ENCODE measurements around the gene PAK5. TPM values are rescaled to one million over a fixed set of nuclear protein-coding genes. Genes with fewer than 3 reads are reported as not detected.

The PAK5 gene
- total RNA-seq, 1 experiment from 2014 or later = not detected

GRCh38 chr20:9741996-9742395 lies 96.9 kb downstream of the PAK5 start:
- BruUV-seq (replicated peaks) = no TSS peak
- CTCF ChIA-PET = no interaction called here
- intact Hi-C loops (cut with micrococcal nuclease; ENCODE audit: unreplicated experiment) = no loop called here
- no peak overlapping the region for H2AFZ ChIP-seq
- no peaks in the 10 kb centered on the region for H3K9me2 ChIP-seq (ENCODE audit: insufficient read depth)
- no peak overlapping the region for H3K27ac ChIP-seq
- H4K20me1 ChIP-seq (ENCODE audit: insufficient read depth) = no peaks in the 10 kb centered on the region
- H3K27me3 ChIP-seq (ENCODE audit: insufficient read depth, low read depth) = peaks cover 12% of the 10 kb centered on the region
- no peak for DNase-seq
- H3K9me3 ChIP-seq (ENCODE audit: insufficient read depth, low read depth) = no peaks in the 10 kb centered on the region
- no peaks in the 10 kb centered on the region for H3F3A ChIP-seq (ENCODE audit: insufficient read depth, low read depth)
- TF ChIP-seq, protein P1, sequence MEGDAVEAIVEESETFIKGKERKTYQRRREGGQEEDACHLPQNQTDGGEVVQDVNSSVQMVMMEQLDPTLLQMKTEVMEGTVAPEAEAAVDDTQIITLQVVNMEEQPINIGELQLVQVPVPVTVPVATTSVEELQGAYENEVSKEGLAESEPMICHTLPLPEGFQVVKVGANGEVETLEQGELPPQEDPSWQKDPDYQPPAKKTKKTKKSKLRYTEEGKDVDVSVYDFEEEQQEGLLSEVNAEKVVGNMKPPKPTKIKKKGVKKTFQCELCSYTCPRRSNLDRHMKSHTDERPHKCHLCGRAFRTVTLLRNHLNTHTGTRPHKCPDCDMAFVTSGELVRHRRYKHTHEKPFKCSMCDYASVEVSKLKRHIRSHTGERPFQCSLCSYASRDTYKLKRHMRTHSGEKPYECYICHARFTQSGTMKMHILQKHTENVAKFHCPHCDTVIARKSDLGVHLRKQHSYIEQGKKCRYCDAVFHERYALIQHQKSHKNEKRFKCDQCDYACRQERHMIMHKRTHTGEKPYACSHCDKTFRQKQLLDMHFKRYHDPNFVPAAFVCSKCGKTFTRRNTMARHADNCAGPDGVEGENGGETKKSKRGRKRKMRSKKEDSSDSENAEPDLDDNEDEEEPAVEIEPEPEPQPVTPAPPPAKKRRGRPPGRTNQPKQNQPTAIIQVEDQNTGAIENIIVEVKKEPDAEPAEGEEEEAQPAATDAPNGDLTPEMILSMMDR (conservative IDR thresholded peaks at IDR 0.05) = no peak
- no peak for TF ChIP-seq EZH2 (IDR thresholded peaks at IDR 0.05; ENCODE audit: low read depth)
- POLR2A ChIA-PET (ENCODE audit: unreplicated experiment) = no interaction called here
- H3K4me1 ChIP-seq (replicated peaks; ENCODE audit: insufficient read depth) = no peaks in the 10 kb centered on the region
- no peak overlapping the region for H3K4me3 ChIP-seq
- no peak overlapping the region for H3K4me2 ChIP-seq
- H3K36me3 ChIP-seq (ENCODE audit: low read depth) = no peaks in the 10 kb centered on the region
- H3K79me2 ChIP-seq (ENCODE audit: low read depth) = no peaks in the 10 kb centered on the region

DNA sequence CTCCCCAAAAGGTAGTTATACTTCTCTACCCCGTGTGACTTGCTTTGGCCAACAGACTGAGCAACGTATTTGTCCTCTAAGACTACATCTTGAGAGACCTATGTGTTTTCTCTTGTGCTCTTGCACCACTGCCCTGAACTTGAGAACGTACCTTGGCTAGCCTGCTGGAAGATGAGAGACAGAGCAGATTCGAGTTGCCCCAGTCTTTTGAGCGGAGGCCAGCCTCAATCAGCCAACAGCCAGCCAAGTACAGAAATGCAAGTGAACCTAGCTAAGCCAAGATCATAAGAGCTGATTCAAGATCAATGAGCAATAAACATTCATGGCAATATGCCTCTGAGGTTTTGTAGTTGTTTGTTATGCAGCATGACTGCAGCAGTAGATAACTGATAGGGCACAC lies 98.4 kb downstream of the PAK5 start:
- no peak overlapping the region for H3K4me2 ChIP-seq
- no peaks in the 10 kb centered on the region for H3K36me3 ChIP-seq (ENCODE audit: low read depth)
- H4K20me1 ChIP-seq (ENCODE audit: insufficient read depth) = no peaks in the 10 kb centered on the region
- H3K27ac ChIP-seq = no peak overlapping the region
- no peaks in the 10 kb centered on the region for H3F3A ChIP-seq (ENCODE audit: insufficient read depth, low read depth)
- BruUV-seq (replicated peaks) = no TSS peak
- no peak overlapping the region for H2AFZ ChIP-seq
- intact Hi-C loops (cut with micrococcal nuclease; ENCODE audit: unreplicated experiment) = no loop called here
- ChIA-PET POLR2A (ENCODE audit: unreplicated experiment) (no interaction called here), CTCF (no interaction called here)
- DNase-seq = no peak
- no peaks in the 10 kb centered on the region for H3K9me2 ChIP-seq (ENCODE audit: insufficient read depth)
- peaks cover 8% of the 10 kb centered on the region for H3K27me3 ChIP-seq (ENCODE audit: insufficient read depth, low read depth)
- no peaks in the 10 kb centered on the region for H3K79me2 ChIP-seq (ENCODE audit: low read depth)
- no peaks in the 10 kb centered on the region for H3K9me3 ChIP-seq (ENCODE audit: insufficient read depth, low read depth)
- H3K4me1 ChIP-seq (replicated peaks; ENCODE audit: insufficient read depth) = no peaks in the 10 kb centered on the region
- no peak overlapping the region for H3K4me3 ChIP-seq
- TF ChIP-seq EZH2 (IDR thresholded peaks at IDR 0.05; ENCODE audit: low read depth) = no peak
- TF ChIP-seq, protein P1 (conservative IDR thresholded peaks at IDR 0.05) = no peak

DNA sequence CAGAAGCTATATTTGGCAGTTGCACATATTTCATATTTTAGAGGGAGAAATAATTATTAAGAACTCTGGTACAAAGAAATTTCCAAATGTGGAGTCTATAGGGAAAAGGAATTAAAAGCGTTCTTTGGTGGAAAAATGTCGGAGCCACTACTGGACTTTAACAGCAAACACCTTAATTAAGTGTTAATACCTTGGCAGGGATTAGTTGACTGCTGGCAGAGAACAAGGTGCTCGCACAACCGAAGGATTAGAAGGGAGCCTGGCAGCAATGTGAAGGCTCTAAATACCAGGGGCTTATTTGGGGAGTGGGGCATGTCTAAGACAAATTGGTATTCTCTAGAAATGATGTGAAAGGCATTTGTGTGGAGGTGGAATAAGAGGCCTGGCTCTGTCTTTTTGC lies 98.9 kb downstream of the PAK5 start:
- Histone ChIP-seq H4K20me1 (ENCODE audit: insufficient read depth) (no peaks in the 10 kb centered on the region), H3K36me3 (ENCODE audit: low read depth) (no peaks in the 10 kb centered on the region), H3K9me3 (ENCODE audit: insufficient read depth, low read depth) (no peaks in the 10 kb centered on the region), H3K27ac (no peak overlapping the region), H3K4me2 (no peak overlapping the region), H3K27me3 (ENCODE audit: insufficient read depth, low read depth) (peaks cover 8% of the 10 kb centered on the region), H3K4me1 (replicated peaks; ENCODE audit: insufficient read depth) (no peaks in the 10 kb centered on the region), H3K9me2 (ENCODE audit: insufficient read depth) (no peaks in the 10 kb centered on the region), H2AFZ (no peak overlapping the region), H3K79me2 (ENCODE audit: low read depth) (no peaks in the 10 kb centered on the region), H3K4me3 (no peak overlapping the region), H3F3A (ENCODE audit: insufficient read depth, low read depth) (no peaks in the 10 kb centered on the region)
- TF ChIP-seq, protein P1 (conservative IDR thresholded peaks at IDR 0.05) = no peak
- TF ChIP-seq EZH2 (IDR thresholded peaks at IDR 0.05; ENCODE audit: low read depth) = no peak
- DNase-seq = no peak
- BruUV-seq (replicated peaks) = no TSS peak
- ChIA-PET POLR2A (ENCODE audit: unreplicated experiment) (no interaction called here), CTCF (no interaction called here)
- intact Hi-C loops (cut with micrococcal nuclease; ENCODE audit: unreplicated experiment) = no loop called here

Measured in PC-9 (cell line).